HAP-1 (cell line): ENCODE data around the gene ERVK3-1.
"Not testable (repeated sequence)": the region's sequence is repeated elsewhere in the genome, so short reads cannot be mapped to it uniquely, and the experiment has no call there.

Experiments
- DNase-seq, 2 experiments: peaks; one replicate each; pipeline ENCODE4 v3.0.0-alpha.2; 2016 to 2020; ENCODE audit warnings: low spot score in 2 of 2
- H3K27me3 ChIP-seq: fragments of 250-450 bp; sonication (Bioruptor Pico); 2 replicates; pipeline ENCODE4 v1.5.1; 2020; ENCODE audit warnings: low read depth, mild to moderate bottlenecking, moderate library complexity
- H3K36me3 ChIP-seq: fragments of 250-450 bp; sonication (Bioruptor Pico); replicated peaks from 2 replicates; pipeline ENCODE4 v1.5.1; 2020; ENCODE audit warnings: mild to moderate bottlenecking
- H3K4me1 ChIP-seq: fragments of 250-450 bp; sonication (Bioruptor Pico); 2 replicates; pipeline ENCODE4 v1.5.1; 2020; ENCODE audit warnings: mild to moderate bottlenecking
- H3K4me3 ChIP-seq: fragments of 250-450 bp; sonication (Bioruptor Pico); 2 replicates; pipeline ENCODE4 v1.5.1; 2020; ENCODE audit warnings: mild to moderate bottlenecking, moderate library complexity
- H3K9me3 ChIP-seq: fragments of 250-450 bp; sonication (Bioruptor Pico); 2 replicates; pipeline ENCODE4 v1.5.1; 2020; ENCODE audit warnings: mild to moderate bottlenecking, moderate library complexity
- in situ Hi-C: fragments of 300-500 bp; cut with MboI; formaldehyde crosslinking; loops from 3 replicates; pipeline ENCODE4 v1.14.3; 2020; ENCODE audit warnings: low sequenced_read_pairs, inconsistent platforms, mixed read lengths

Gene ERVK3-1

GRCh38 chr19:58279042-58279924, 25.9 kb upstream of the ERVK3-1 start:
- Histone ChIP-seq H3K36me3 (peaks cover 17% of the 10 kb centered on the region; the same call in 1 of the 2 replicates), H3K9me3 (peaks cover 17% of the 10 kb centered on the region)

GRCh38 chr19:58279925-58280316, 25.3 kb upstream of the ERVK3-1 start:
- Histone ChIP-seq H3K36me3 (peaks cover 13% of the 10 kb centered on the region; the same call in 1 of the 2 replicates), H3K4me1 (peaks cover 13% of the 10 kb centered on the region), H3K4me3 (peak overlapping the region; percentile 79), H3K9me3 (peaks cover 13% of the 10 kb centered on the region), H3K27me3 (no peaks in the 10 kb centered on the region)
- no peak for DNase-seq
- in situ Hi-C loops, result no loop called here

More at GRCh38 chr19:58279042-58279924, 25.9 kb upstream of the ERVK3-1 start:
- peak; percentile 16 to 75 for DNase-seq
- Histone ChIP-seq H3K4me1 (peaks cover 13% of the 10 kb centered on the region), H3K4me3 (peak overlapping the region; percentile 79), H3K27me3 (no peaks in the 10 kb centered on the region)
- in situ Hi-C loops, result no loop called here

- DNase-seq, result no peak
- Histone ChIP-seq H3K4me3 (no peak overlapping the region), H3K27me3 (no peaks in the 10 kb centered on the region), H3K4me1 (peaks cover 8% of the 10 kb centered on the region), H3K36me3 (peaks cover 45% of the 10 kb centered on the region), H3K9me3 (peaks cover 11% of the 10 kb centered on the region)
- in situ Hi-C loops, result no loop called here
These were observed 21.0 kb upstream of the ERVK3-1 start for GRCh38 chr19:58284199-58284598.

GRCh38 chr19:58291943-58292342, 13.2 kb upstream of the ERVK3-1 start:
- DNase-seq, result no peak
- H3K4me1 ChIP-seq, result no peaks in the 10 kb centered on the region
- peaks cover 76% of the 10 kb centered on the region for H3K36me3 ChIP-seq
- H3K9me3 ChIP-seq, result peaks cover 11% of the 10 kb centered on the region
- in situ Hi-C loops, result no loop called here
- H3K4me3 ChIP-seq, result no peak overlapping the region
- no peaks in the 10 kb centered on the region for H3K27me3 ChIP-seq

- no peak for DNase-seq
- Histone ChIP-seq H3K9me3 (peaks cover 11% of the 10 kb centered on the region), H3K4me3 (no peak overlapping the region), H3K36me3 (peaks cover 67% of the 10 kb centered on the region), H3K27me3 (no peaks in the 10 kb centered on the region), H3K4me1 (no peaks in the 10 kb centered on the region)
- in situ Hi-C loops, result no loop called here
These were observed 10.3 kb upstream of the ERVK3-1 start for GRCh38 chr19:58294743-58295374.

GRCh38 chr19:58296104-58296503, 9.1 kb upstream of the ERVK3-1 start:
- peaks cover 63% of the 10 kb centered on the region for H3K36me3 ChIP-seq

GRCh38 chr19:58300620-58301019, 4.6 kb upstream of the ERVK3-1 start:
- no peak for DNase-seq
- H3K27me3 ChIP-seq, result no peaks in the 10 kb centered on the region
- peaks cover 31% of the 10 kb centered on the region for H3K36me3 ChIP-seq
- no peak overlapping the region for H3K4me3 ChIP-seq
- in situ Hi-C loops, result no loop called here
- H3K9me3 ChIP-seq, result no peaks in the 10 kb centered on the region; the same call in 1 of the 2 replicates
- 0 out of 2 replicates have a peak, but pooled peaks cover 4% of the 10 kb centered on the region for H3K4me1 ChIP-seq

More at GRCh38 chr19:58296104-58296503, 9.1 kb upstream of the ERVK3-1 start:
- Histone ChIP-seq H3K9me3 (peaks cover 11% of the 10 kb centered on the region), H3K27me3 (no peaks in the 10 kb centered on the region), H3K4me3 (no peak overlapping the region), H3K4me1 (no peaks in the 10 kb centered on the region)
- DNase-seq, result no peak
- in situ Hi-C loops, result no loop called here

- Histone ChIP-seq H3K36me3 (peaks cover 46% of the 10 kb centered on the region), H3K27me3 (no peaks in the 10 kb centered on the region), H3K9me3 (no peaks in the 10 kb centered on the region; the same call in 1 of the 2 replicates), H3K4me1 (0 out of 2 replicates have a peak, but pooled peaks cover 4% of the 10 kb centered on the region), H3K4me3 (no peak overlapping the region)
- DNase-seq, result no peak
- in situ Hi-C loops, result no loop called here
These were observed 922 bp upstream of the ERVK3-1 start for GRCh38 chr19:58304255-58304654.

GRCh38 chr19:58304748-58305064, 471 bp upstream of the ERVK3-1 start:
- DNase-seq, result no peak
- Histone ChIP-seq H3K36me3 (peaks cover 49% of the 10 kb centered on the region), H3K4me1 (0 out of 2 replicates have a peak, but pooled peaks cover 4% of the 10 kb centered on the region), H3K4me3 (peak overlapping the region; percentile 84), H3K9me3 (no peaks in the 10 kb centered on the region; the same call in 1 of the 2 replicates), H3K27me3 (no peaks in the 10 kb centered on the region)
- in situ Hi-C loops, result no loop called here

- Histone ChIP-seq H3K9me3 (no peaks in the 10 kb centered on the region; the same call in 1 of the 2 replicates), H3K4me1 (0 out of 2 replicates have a peak, but pooled peaks cover 4% of the 10 kb centered on the region), H3K27me3 (no peaks in the 10 kb centered on the region), H3K4me3 (peak overlapping the region; percentile 84), H3K36me3 (peaks cover 42% of the 10 kb centered on the region)
- in situ Hi-C loops, result no loop called here
- DNase-seq, result no peak
These were observed 751 bp downstream of the ERVK3-1 start for GRCh38 chr19:58305932-58306323.

GRCh38 chr19:58307736-58308135, 2.6 kb downstream of the ERVK3-1 start:
- H3K4me3 ChIP-seq, result no peak overlapping the region
- in situ Hi-C loops, result no loop called here
- no peaks in the 10 kb centered on the region; the same call in 1 of the 2 replicates for H3K9me3 ChIP-seq
- H3K36me3 ChIP-seq, result peaks cover 53% of the 10 kb centered on the region
- no peaks in the 10 kb centered on the region for H3K27me3 ChIP-seq
- H3K4me1 ChIP-seq, result 0 out of 2 replicates have a peak, but pooled peaks cover 4% of the 10 kb centered on the region
- DNase-seq, result no peak

GRCh38 chr19:58310685-58311084, 5.5 kb downstream of the ERVK3-1 start:
- H3K4me1 ChIP-seq, in situ Hi-C loops, H3K27me3 ChIP-seq, H3K4me3 ChIP-seq, H3K9me3 ChIP-seq: not testable (repeated sequence)
- H3K36me3 ChIP-seq, result peaks cover 70% of the 10 kb centered on the region
- DNase-seq, result peak in 1 of 2 experiments; percentile 33

GRCh38 chr19:58311345-58311865, 6.2 kb downstream of the ERVK3-1 start:
- Histone ChIP-seq H3K27me3 (no peaks in the 10 kb centered on the region), H3K9me3 (no peaks in the 10 kb centered on the region), H3K4me3 (no peak overlapping the region), H3K36me3 (peaks cover 73% of the 10 kb centered on the region), H3K4me1 (no peaks in the 10 kb centered on the region)
- in situ Hi-C loops, result no loop called here
- DNase-seq, result no peak

GRCh38 chr19:58315580-58315979, 10.4 kb downstream of the ERVK3-1 start:
- in situ Hi-C loops, result no loop called here
- H3K9me3 ChIP-seq, result no peaks in the 10 kb centered on the region
- DNase-seq, result no peak

More at GRCh38 chr19:58315580-58315979, 10.4 kb downstream of the ERVK3-1 start:
- Histone ChIP-seq H3K27me3 (no peaks in the 10 kb centered on the region), H3K4me1 (no peaks in the 10 kb centered on the region), H3K36me3 (peaks cover 44% of the 10 kb centered on the region), H3K4me3 (no peak overlapping the region)
